ENCODE data around the gene FUS.

DNA sequence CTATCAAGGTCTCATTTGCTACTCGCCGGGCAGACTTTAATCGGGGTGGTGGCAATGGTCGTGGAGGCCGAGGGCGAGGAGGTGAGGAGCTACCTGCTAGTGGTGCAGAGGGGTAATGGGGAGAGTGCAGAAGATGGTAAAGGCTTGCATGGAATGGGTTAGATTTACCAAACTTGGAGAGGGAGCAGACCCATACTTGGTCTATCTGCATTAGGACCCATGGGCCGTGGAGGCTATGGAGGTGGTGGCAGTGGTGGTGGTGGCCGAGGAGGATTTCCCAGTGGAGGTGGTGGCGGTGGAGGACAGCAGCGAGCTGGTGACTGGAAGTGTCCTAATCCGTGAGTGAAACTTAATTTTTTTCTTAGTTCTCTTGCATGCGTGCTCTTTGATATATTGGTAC lies 10.1 kb downstream of the FUS start:
- TF ChIP-seq CTCF (conservative IDR thresholded peaks at IDR 0.05 in 1 of 2, IDR thresholded peaks at IDR 0.05 in 1 of 2; ENCODE audit: low read depth in 1 of 2, low read length in 2 of 2) (no peak), EZH2 (IDR thresholded peaks at IDR 0.05; ENCODE audit: low read length, missing control alignments) (no peak)
